Sigmoid colon (tissue), 7 donors: ENCODE measurements around the gene SNAP47. TPM values are rescaled to one million over a fixed set of nuclear protein-coding genes. Genes with fewer than 3 reads are reported as not detected.

ENCODE experiments used
- DNase-seq: peaks from one replicate; pipeline ENCODE4 v3.0.0-alpha.2; 2019
- H3K27ac ChIP-seq, 4 donors: fragments of 200-600 bp; sonication (generic); one replicate each; pipeline ENCODE4 v1.5.1; 2016 to 2019; ENCODE audit warnings: mild to moderate bottlenecking in 1 of 4
- H3K27me3 ChIP-seq, 3 donors: fragments of 200-600 bp; sonication (generic); one replicate each; pipeline ENCODE4 v1.5.1; 2019; ENCODE audit warnings: mild to moderate bottlenecking in 1 of 3
- H3K36me3 ChIP-seq, 4 donors: fragments of 200-600 bp; sonication (generic); one replicate each; pipeline ENCODE4 v1.5.1; 2016 to 2019
- H3K4me1 ChIP-seq, 4 donors: fragments of 200-600 bp; sonication (generic); one replicate each; pipeline ENCODE4 v1.5.1; 2017 to 2019
- H3K4me3 ChIP-seq, 4 donors: fragments of 200-600 bp; sonication (generic); one replicate each; pipeline ENCODE4 v1.5.1; 2017 to 2019; ENCODE audit warnings: mild to moderate bottlenecking in 2 of 4, moderate library complexity in 1 of 4
- H3K9me3 ChIP-seq, 4 donors: fragments of 200-600 bp in 3 of 4; sonication (generic) in 3 of 4; one replicate each; pipeline versions ENCODE4 v1.5.1 to v1.6.1; 2013 to 2019
- CTCF ChIP-seq, 4 experiments: fragments of 450-650 bp in 3 of 4; fragments of 200-600 bp in 1 of 4; IDR thresholded peaks; one replicate each; pipeline ENCODE4 v1.5.1; 2016 to 2019; ENCODE audit warnings: antibody characterized with exemption in 4 of 4, mild to moderate bottlenecking in 3 of 4, moderate library complexity in 2 of 4
- EP300 ChIP-seq, 4 donors: sonication (generic); formaldehyde crosslinking; IDR thresholded peaks; one replicate each; pipeline ENCODE4 v1.6.1; 2017; ENCODE audit warnings: antibody characterized with exemption in 4 of 4
- POLR2A ChIP-seq, 2 donors: fragments of 450-650 bp; IDR thresholded peaks; one replicate each; pipeline ENCODE4 v1.6.1; 2016; ENCODE audit warnings: antibody characterized with exemption in 2 of 2, mild to moderate bottlenecking in 2 of 2, moderate library complexity in 2 of 2
- POLR2AphosphoS5 ChIP-seq, 4 donors: sonication (generic); formaldehyde crosslinking; IDR thresholded peaks; one replicate each; pipeline ENCODE4 v1.6.1; 2017; ENCODE audit warnings: antibody characterized with exemption in 4 of 4
- WGBS, 2 donors: extraction: QIAGEN DNeasy Blood & Tissue Kit; methylation state at CpG; one replicate each; pipeline ENCODE4 v1.1.7; 2013; 5-methylcytosine and 5-hydroxymethylcytosine counted together
- intact Hi-C: fragments of 100-400 bp; cut with DNase I; formaldehyde crosslinking; loops from one replicate; pipeline ENCODE4 v1.15.1; 2023
- polyA plus RNA-seq, 3 donors: library from polyadenylated mRNA; stranded (reverse); fragments of 200-250 nt; gene quantifications; one replicate each; pipeline ENCODE4 v1.2.3, GENCODE V29; 2013
- total RNA-seq, 4 donors: library from RNA; depleted of rRNA; stranded (reverse); fragments of >200 nt; gene quantifications; one replicate each; pipeline ENCODE4 v1.1.0, GENCODE V29; 2016
- donor health status: healthy with polysubstance abuse.
- donor health status: Bipolar disorder and iron deficiency.
- donor health status: healthy.

Gene SNAP47
- total and polyA plus RNA-seq, 7 donors = 13.8 to 51.6 (median 33.9) TPM

- no peaks in the 10 kb centered on the region for H3K9me3 ChIP-seq
- H3K4me3 ChIP-seq = no peak overlapping the region
- TF ChIP-seq POLR2A (IDR thresholded peaks at IDR 0.05) (no peak), CTCF (IDR thresholded peaks at IDR 0.05) (no peak), EP300 (IDR thresholded peaks at IDR 0.05) (no peak), POLR2AphosphoS5 (IDR thresholded peaks at IDR 0.05) (no peak)
- H3K27me3 ChIP-seq = no peaks in the 10 kb centered on the region
- WGBS, 2 donors = 54 to 64% methylated on average over 6 of the region's 6 CpGs
- H3K27ac ChIP-seq = no peak overlapping the region
- DNase-seq = no peak
- no peaks in the 10 kb centered on the region for H3K36me3 ChIP-seq
- H3K4me1 ChIP-seq = peaks cover 0 to 25% (median 16%) of the 10 kb centered on the region in 4 donors
- intact Hi-C loops = no loop called here
Measured at GRCh38 chr1:227795732-227796131, 60.5 kb downstream of the SNAP47 start.

- 79 to 89% methylated on average over 5 of the region's 5 CpGs for WGBS, 2 donors
- no peak overlapping the region for H3K4me3 ChIP-seq
- no peaks in the 10 kb centered on the region for H3K27me3 ChIP-seq
- peaks cover 0 to 25% (median 16%) of the 10 kb centered on the region in 4 donors for H3K4me1 ChIP-seq
- DNase-seq = no peak
- no peaks in the 10 kb centered on the region for H3K9me3 ChIP-seq
- no peak for TF ChIP-seq POLR2AphosphoS5 (IDR thresholded peaks at IDR 0.05)
- no peak for TF ChIP-seq EP300 (IDR thresholded peaks at IDR 0.05)
- no peak for TF ChIP-seq CTCF (IDR thresholded peaks at IDR 0.05)
- no peak for TF ChIP-seq POLR2A (IDR thresholded peaks at IDR 0.05)
- H3K36me3 ChIP-seq = no peaks in the 10 kb centered on the region
- H3K27ac ChIP-seq = no peak overlapping the region
- intact Hi-C loops = no loop called here
Measured at GRCh38 chr1:227796359-227796915, 61.2 kb downstream of the SNAP47 start.

GRCh38 chr1:227797144-227797543, 61.9 kb downstream of the SNAP47 start:
- H3K36me3 ChIP-seq = no peaks in the 10 kb centered on the region
- H3K27me3 ChIP-seq = no peaks in the 10 kb centered on the region
- DNase-seq = no peak
- H3K4me1 ChIP-seq = peaks cover 0 to 25% (median 16%) of the 10 kb centered on the region in 4 donors
- no peaks in the 10 kb centered on the region for H3K9me3 ChIP-seq
- WGBS, 2 donors = 83 to 87% methylated on average over 3 of the region's 3 CpGs
- intact Hi-C loops = no loop called here
- H3K27ac ChIP-seq = no peak overlapping the region
- TF ChIP-seq CTCF (IDR thresholded peaks at IDR 0.05) (no peak), POLR2AphosphoS5 (IDR thresholded peaks at IDR 0.05) (no peak), POLR2A (IDR thresholded peaks at IDR 0.05) (no peak), EP300 (IDR thresholded peaks at IDR 0.05) (no peak)
- H3K4me3 ChIP-seq = no peak overlapping the region

- no peak overlapping the region for H3K27ac ChIP-seq
- H3K9me3 ChIP-seq = no peaks in the 10 kb centered on the region
- intact Hi-C loops = no loop called here
- H3K27me3 ChIP-seq = no peaks in the 10 kb centered on the region
- 78 to 89% methylated on average over 3 of the region's 3 CpGs for WGBS, 2 donors
- TF ChIP-seq EP300 (IDR thresholded peaks at IDR 0.05) (no peak), POLR2A (IDR thresholded peaks at IDR 0.05) (no peak), POLR2AphosphoS5 (IDR thresholded peaks at IDR 0.05) (no peak), CTCF (IDR thresholded peaks at IDR 0.05) (no peak)
- no peaks in the 10 kb centered on the region for H3K36me3 ChIP-seq
- H3K4me3 ChIP-seq = no peak overlapping the region
- peaks cover 0 to 25% (median 16%) of the 10 kb centered on the region in 4 donors for H3K4me1 ChIP-seq
- DNase-seq = no peak
Measured at GRCh38 chr1:227797625-227798024, 62.4 kb downstream of the SNAP47 start.
